ENCODE data around the gene SLC35F4. TPM values are rescaled to one million over a fixed set of nuclear protein-coding genes. Genes with fewer than 3 reads are reported as not detected.

SLC35F4 gene
- polyA plus RNA-seq, 1 donor (not counting 4 experiments of a cell fraction or from before 2014, with no cell fraction given): not detected

- Histone ChIP-seq H3K27ac (ENCODE audit: control insufficient read depth, insufficient read depth, low read length) (no peak overlapping the region), H3K4me2 (ENCODE audit: control insufficient read depth, extremely low read depth, insufficient read depth, low read depth, low read length) (no peak overlapping the region)
- DNase-seq (ENCODE audit: low read depth, low spot score): no peak
Observed at GRCh38 chr14:57617510-57617909, 248.4 kb downstream of the SLC35F4 start.

GRCh38 chr14:57612946-57613345, 252.9 kb downstream of the SLC35F4 start:
- dilution Hi-C loops (cut with MboI; ENCODE audit: extremely low pct_ligation_motif_present, low sequenced_read_pairs): no loop called here
- Histone ChIP-seq H3K9me3 (ENCODE audit: control insufficient read depth, low read depth, low read length) (no peaks in the 10 kb centered on the region), H3K27me3 (ENCODE audit: control insufficient read depth, extremely low read depth, insufficient read depth, low read length) (no peaks in the 10 kb centered on the region), H3K9me1 (ENCODE audit: control insufficient read depth, extremely low read depth, insufficient read depth, low read length) (no peaks in the 10 kb centered on the region), H3K27ac (ENCODE audit: control insufficient read depth, insufficient read depth, low read length) (no peak overlapping the region), H3K4me2 (ENCODE audit: control insufficient read depth, extremely low read depth, insufficient read depth, low read depth, low read length) (no peak overlapping the region), H3K36me3 (ENCODE audit: control insufficient read depth in 2 of 2, extremely low read depth in 1 of 2, insufficient read depth in 2 of 2, low read length in 2 of 2) (no peaks in the 10 kb centered on the region), H2AFZ (ENCODE audit: control insufficient read depth, low read length) (no peak overlapping the region), H3K79me2 (ENCODE audit: control insufficient read depth, insufficient read depth, low read length) (no peaks in the 10 kb centered on the region), H4K20me1 (ENCODE audit: control insufficient read depth, extremely low read depth, insufficient read depth, low read length) (no peaks in the 10 kb centered on the region), H3K4me3 (ENCODE audit: control insufficient read depth in 2 of 3, extremely low read depth in 1 of 3, insufficient read depth in 2 of 3, low read depth in 1 of 3, low read length in 3 of 3) (no peak overlapping the region), H3K9ac (ENCODE audit: control insufficient read depth, extremely low read depth, insufficient read depth, low read length) (no peak overlapping the region), H3K4me1 (ENCODE audit: control insufficient read depth, extremely low read depth, insufficient read depth, low read length) (no peaks in the 10 kb centered on the region)
- DNase-seq (ENCODE audit: low read depth, low spot score) (no peak), FAIRE-seq (no peak)
- no peak for TF ChIP-seq EZH2 (IDR thresholded peaks at IDR 0.05; ENCODE audit: low read length)
- no peak for TF ChIP-seq CTCF (optimal IDR thresholded peaks at IDR 0.05 in 1 of 3, IDR thresholded peaks at IDR 0.05 in 1 of 3, conservative IDR thresholded peaks at IDR 0.05 in 1 of 3; ENCODE audit: extremely low read depth in 1 of 3, insufficient read depth in 2 of 3, low read length in 3 of 3)

More at GRCh38 chr14:57617510-57617909, 248.4 kb downstream of the SLC35F4 start:
- Histone ChIP-seq H3K4me3 (ENCODE audit: control insufficient read depth in 2 of 3, extremely low read depth in 1 of 3, insufficient read depth in 2 of 3, low read depth in 1 of 3, low read length in 3 of 3) (no peak overlapping the region), H3K27me3 (ENCODE audit: control insufficient read depth, extremely low read depth, insufficient read depth, low read length) (no peaks in the 10 kb centered on the region), H2AFZ (ENCODE audit: control insufficient read depth, low read length) (no peak overlapping the region), H4K20me1 (ENCODE audit: control insufficient read depth, extremely low read depth, insufficient read depth, low read length) (no peaks in the 10 kb centered on the region), H3K79me2 (ENCODE audit: control insufficient read depth, insufficient read depth, low read length) (no peaks in the 10 kb centered on the region), H3K9ac (ENCODE audit: control insufficient read depth, extremely low read depth, insufficient read depth, low read length) (no peak overlapping the region), H3K36me3 (ENCODE audit: control insufficient read depth in 2 of 2, extremely low read depth in 1 of 2, insufficient read depth in 2 of 2, low read length in 2 of 2) (no peaks in the 10 kb centered on the region), H3K9me1 (ENCODE audit: control insufficient read depth, extremely low read depth, insufficient read depth, low read length) (no peaks in the 10 kb centered on the region), H3K4me1 (ENCODE audit: control insufficient read depth, extremely low read depth, insufficient read depth, low read length) (no peaks in the 10 kb centered on the region), H3K9me3 (ENCODE audit: control insufficient read depth, low read depth, low read length) (no peaks in the 10 kb centered on the region)
- dilution Hi-C loops (cut with MboI; ENCODE audit: extremely low pct_ligation_motif_present, low sequenced_read_pairs): no loop called here
- TF ChIP-seq EZH2 (IDR thresholded peaks at IDR 0.05; ENCODE audit: low read length) (no peak), CTCF (optimal IDR thresholded peaks at IDR 0.05 in 1 of 3, IDR thresholded peaks at IDR 0.05 in 1 of 3, conservative IDR thresholded peaks at IDR 0.05 in 1 of 3; ENCODE audit: extremely low read depth in 1 of 3, insufficient read depth in 2 of 3, low read length in 3 of 3) (no peak)
- no peak for FAIRE-seq
